HG03103 (cell line): ENCODE results near the gene ZNF672.

ENCODE experiments used
- ATAC-seq: cut with Tn5 transposase; IDR thresholded peaks from one replicate; pipeline ENCODE4 v1.9.1; 2021; ENCODE audit warnings: low read depth; ENCODE audit not compliant: unreplicated experiment

Gene ZNF672

GRCh38 chr1:248852481-248853405 lies 14.7 kb downstream of the ZNF672 start:
- ATAC-seq, result peak; percentile 53

GRCh38 chr1:248853663-248854375 lies 15.8 kb downstream of the ZNF672 start:
- ATAC-seq, result no peak

- no peak for ATAC-seq
These were observed 17.6 kb downstream of the ZNF672 start for GRCh38 chr1:248855580-248855979.

- ATAC-seq, result no peak
These were observed 18.2 kb downstream of the ZNF672 start for GRCh38 chr1:248856176-248856575.

GRCh38 chr1:248857201-248857600 lies 19.2 kb downstream of the ZNF672 start:
- no peak for ATAC-seq

GRCh38 chr1:248857749-248858095 lies 19.7 kb downstream of the ZNF672 start:
- ATAC-seq, result no peak

GRCh38 chr1:248858096-248858890 lies 20.3 kb downstream of the ZNF672 start:
- ATAC-seq, result peak; percentile 29

- ATAC-seq, result peak; percentile 66
These were observed 21.2 kb downstream of the ZNF672 start, which contains the start of gene ZNF692 for GRCh38 chr1:248858891-248859889. ZNF692 (minus strand) TSS chr1:248859085; CDS start chr1:248858309, 776 bp downstream.

GRCh38 chr1:248860007-248860406 lies 22.0 kb downstream of the ZNF672 start:
- no peak for ATAC-seq

- ATAC-seq, result no peak
These were observed 23.6 kb downstream of the ZNF672 start for GRCh38 chr1:248861616-248862015.

GRCh38 chr1:248862695-248862997 lies 24.6 kb downstream of the ZNF672 start:
- peak; percentile 11 for ATAC-seq

GRCh38 chr1:248862998-248863881 lies 25.2 kb downstream of the ZNF672 start:
- peak; percentile 60 for ATAC-seq

- ATAC-seq, result no peak
These were observed 33.9 kb downstream of the ZNF672 start for GRCh38 chr1:248871837-248872401.

GRCh38 chr1:248872752-248873408 lies 34.9 kb downstream of the ZNF672 start:
- peak; percentile 34 for ATAC-seq

GRCh38 chr1:248873409-248873992 lies 35.5 kb downstream of the ZNF672 start:
- ATAC-seq, result peak; percentile 72

- peak; percentile 52 for ATAC-seq
These were observed 36.0 kb downstream of the ZNF672 start for GRCh38 chr1:248873993-248874533.

- ATAC-seq, result no peak
These were observed 43.2 kb downstream of the ZNF672 start for GRCh38 chr1:248881261-248881660.
